A204.1 (cell line): ENCODE measurements around the gene DCBLD1.
"Not testable (repeated sequence)": the region's sequence is repeated elsewhere in the genome, so short reads cannot be mapped to it uniquely, and the experiment has no call there.

ENCODE experiments used
- FAIRE-seq: peaks from 2 replicates; lab custom pipeline; 2012; peaks lifted over from hg19 to GRCh38; lab: Jason Lieb, UNC

The DCBLD1 gene

DNA sequence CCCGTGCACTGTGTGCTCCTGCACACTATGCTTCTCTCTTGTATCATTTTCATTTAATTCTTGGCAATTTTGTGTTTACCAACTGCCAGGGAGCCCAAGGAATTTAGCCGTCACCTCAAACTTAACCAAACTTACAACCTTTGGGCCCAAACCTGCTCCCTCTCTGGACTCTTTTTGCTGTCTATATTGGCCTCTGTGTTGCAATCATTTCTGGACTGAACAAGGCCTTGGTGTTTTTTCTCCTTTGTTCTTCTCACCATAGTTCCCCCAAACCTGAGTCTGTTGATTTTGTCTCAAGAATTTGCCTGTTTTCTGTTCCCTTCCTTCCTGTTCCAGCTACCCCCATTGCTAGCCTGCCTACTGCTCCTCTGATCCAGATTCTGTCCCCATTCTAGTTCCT, 19.2 kb downstream of the DCBLD1 start:
- FAIRE-seq: no peak

DNA sequence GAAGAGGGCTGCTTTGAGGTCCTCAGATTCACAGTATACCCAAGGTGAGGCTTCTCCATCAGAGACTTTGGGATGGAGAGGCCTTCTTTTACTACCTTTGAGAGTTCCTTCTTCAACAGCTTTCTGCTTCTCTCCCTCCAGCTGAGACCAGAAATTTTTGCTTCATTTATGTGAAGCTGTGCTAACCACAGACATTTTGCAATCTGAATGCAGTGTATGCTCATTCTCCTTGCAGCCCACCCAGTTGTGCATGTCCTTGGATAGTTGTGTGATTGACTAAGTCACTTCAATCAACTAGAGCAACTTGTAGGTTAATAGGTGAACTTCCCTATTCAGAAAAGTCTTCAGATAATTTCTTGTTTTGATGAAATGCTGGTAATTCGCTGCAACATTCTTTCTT, 20.1 kb downstream of the DCBLD1 start:
- no peak for FAIRE-seq

GRCh38 chr6:117503211-117503610, 20.7 kb downstream of the DCBLD1 start:
- no peak for FAIRE-seq

DNA sequence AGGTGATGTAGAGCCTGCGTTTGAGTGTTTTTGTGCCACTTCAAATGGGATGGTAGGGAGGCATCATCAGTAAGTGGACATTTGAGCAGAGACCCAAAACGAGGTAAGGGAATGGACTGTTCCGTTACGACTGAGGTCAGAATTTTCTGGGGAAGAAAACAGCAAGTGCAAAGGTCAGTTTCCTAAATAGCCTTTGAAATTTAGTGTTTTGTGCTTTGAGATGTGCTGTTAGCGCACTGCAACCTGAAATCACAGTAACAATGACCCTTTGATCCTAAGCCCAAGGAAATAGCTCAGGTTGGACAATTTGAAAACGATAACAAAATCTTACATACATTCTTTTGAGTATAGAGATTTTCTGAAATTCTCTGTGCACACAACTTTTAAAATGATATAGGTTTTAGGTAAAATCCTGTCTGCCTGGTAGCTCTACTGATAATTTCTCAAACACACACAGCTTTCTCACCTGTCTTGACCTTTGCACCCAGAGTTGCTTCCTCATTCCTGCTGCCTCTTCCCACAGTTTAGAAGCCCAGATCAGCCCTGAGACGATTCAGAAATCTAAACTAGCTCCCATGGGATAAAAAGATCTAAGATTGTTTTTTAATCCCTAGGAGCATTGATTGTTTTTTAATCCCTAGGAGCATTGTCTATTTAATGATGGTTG, 22.1 kb downstream of the DCBLD1 start:
- no peak for FAIRE-seq

GRCh38 chr6:117505311-117505710, 22.8 kb downstream of the DCBLD1 start:
- FAIRE-seq: no peak

GRCh38 chr6:117506180-117506835, 23.8 kb downstream of the DCBLD1 start:
- FAIRE-seq: no peak

- FAIRE-seq: no peak
These were observed 24.4 kb downstream of the DCBLD1 start for GRCh38 chr6:117506907-117507306.

DNA sequence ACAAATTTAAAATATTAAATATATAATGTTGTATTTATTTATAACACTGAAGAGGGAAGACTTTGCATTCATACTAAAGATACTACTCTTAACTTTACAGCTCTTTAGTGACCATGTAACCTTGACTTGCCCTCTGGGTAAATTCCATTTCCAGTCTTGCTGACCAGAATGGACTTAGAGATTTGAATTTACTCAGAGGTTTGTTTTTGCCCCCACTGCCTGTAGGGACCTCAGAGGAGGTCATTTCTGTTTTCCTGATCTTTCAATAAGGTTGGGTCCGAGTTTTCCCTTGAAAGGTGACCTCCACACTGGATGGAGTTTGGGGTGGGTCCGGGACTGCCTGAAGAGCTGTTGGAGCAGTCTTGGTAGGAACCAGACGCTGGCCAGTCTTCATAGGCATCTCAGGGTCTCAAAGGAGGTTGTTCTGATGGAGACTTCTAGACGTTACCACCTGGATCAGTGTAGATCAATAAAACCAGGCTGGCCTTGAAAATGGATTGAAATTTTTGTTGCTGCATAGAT, 26.0 kb downstream of the DCBLD1 start:
- FAIRE-seq: no peak

DNA sequence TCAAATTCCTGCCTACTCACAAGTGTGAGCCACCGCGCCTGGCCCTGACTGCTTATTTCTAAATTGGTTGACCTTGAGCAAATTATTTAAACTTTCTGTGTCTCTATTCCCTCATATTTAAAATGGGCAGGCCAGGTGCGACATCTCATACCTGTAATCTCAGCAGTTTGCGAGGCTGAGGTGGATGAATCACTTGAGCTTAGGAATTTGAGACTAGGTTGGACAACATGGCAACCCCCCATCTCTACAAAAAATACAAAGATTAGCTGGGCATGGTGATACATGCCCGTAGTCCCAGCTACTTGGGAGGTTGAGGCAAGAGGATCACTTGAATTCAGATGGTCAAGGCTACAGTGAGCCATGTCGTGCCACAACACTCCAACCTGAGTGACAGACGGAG, 26.5 kb downstream of the DCBLD1 start:
- no peak for FAIRE-seq

GRCh38 chr6:117512056-117512828, 29.8 kb downstream of the DCBLD1 start:
- no peak for FAIRE-seq

GRCh38 chr6:117512987-117513573, 30.6 kb downstream of the DCBLD1 start:
- FAIRE-seq: no peak

DNA sequence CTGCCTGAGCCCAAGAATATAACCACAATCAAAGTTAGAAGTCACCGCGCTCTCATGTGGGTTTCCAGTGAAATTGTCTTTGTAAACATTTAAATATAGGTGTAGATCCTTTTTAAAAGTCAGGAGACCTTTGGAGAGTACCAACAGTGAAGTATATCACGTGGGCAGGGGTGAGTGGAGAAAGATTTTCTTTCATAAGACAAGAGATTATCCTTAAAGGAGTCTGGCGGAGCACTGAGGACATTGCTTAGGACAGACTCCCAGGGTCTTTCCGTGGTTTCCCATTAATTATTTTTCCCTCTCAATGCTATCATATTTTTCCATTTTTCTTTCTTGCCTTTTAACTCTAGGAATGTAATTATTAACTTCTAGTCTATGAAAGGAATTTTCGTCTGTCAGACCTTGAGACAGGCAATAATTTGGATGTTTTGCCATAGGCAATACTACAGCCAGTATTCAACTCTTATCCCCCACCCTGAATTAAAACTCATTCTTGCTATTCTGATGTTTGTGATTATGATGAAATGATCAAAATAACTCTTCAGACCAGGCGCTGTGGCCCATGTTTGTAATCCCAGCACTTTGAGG, 31.4 kb downstream of the DCBLD1 start:
- no peak for FAIRE-seq

DNA sequence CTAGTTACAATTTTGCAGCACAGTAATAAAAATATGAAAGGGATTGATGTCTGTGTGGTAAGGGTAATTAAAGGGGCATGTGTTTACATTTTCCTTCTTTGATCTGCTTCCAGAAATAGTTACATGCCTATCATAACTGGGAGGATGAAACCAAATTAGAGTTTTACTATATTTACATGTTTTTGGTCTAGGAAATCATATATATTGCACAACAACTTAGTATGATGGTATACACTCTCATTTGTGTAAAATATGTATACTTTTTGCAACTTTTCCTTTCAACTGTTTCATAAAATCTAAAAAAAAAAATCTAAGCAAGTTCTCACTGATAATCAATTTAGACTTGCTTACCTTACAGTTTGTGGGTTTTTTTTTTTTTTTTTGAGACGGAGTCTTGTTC, 32.2 kb downstream of the DCBLD1 start:
- FAIRE-seq: no peak

DNA sequence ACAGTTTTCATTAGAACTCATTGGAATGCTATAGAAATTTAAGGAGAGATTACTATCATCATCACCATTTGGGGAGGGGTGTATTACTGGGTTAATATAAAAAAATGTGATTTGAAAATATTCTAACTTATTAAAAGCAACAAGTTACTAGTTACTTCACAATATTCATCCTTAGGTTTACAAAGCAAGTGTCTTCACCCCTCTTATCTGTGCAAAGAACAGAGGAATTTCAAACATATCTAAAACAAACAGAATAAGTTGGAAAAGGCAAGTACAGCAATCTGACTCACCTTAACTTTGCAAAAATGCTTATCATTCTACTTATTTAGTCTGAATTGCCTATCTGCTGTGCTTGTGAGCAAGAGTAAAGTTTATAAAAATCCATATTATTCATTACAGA, 32.9 kb downstream of the DCBLD1 start:
- FAIRE-seq: no peak

DNA sequence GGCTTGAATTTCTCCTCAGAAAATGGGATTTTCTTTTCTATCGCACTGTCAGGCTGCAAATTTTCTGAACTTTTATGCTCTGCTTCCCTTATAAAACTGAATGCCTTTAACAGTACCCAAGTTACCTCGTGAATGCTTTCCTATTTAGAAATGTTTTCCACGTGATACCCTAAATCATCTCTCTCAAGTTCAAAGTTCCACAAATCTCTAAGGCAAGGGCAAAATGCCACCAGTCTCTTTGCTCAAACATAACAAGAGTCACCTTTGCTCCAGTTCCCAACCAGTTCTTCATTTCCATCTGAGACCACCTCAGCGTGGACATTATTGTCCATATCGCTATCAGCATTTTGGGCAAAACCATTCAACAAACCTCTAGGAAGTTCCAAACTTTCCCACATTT, 35.5 kb downstream of the DCBLD1 start:
- not testable (repeated sequence) for FAIRE-seq

DNA sequence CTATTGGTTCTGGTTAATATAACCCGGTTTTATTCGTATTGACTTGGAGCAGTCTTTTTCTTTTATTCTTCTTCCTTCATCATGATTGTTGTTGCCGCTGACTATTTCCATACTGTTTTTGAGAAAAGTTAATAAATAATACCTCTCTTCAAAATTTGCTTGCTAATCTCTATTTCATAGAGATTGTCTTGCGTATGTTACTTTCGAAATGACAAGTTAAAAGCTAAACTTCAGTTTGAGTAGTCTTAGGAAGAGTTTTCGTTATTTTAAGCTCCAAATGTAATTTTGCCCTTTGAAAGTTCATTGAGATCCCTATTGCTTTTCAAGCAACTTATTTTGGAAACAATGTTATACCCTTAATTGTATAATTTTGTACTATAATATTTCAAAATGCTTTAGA, 36.4 kb downstream of the DCBLD1 start:
- FAIRE-seq: no peak

DNA sequence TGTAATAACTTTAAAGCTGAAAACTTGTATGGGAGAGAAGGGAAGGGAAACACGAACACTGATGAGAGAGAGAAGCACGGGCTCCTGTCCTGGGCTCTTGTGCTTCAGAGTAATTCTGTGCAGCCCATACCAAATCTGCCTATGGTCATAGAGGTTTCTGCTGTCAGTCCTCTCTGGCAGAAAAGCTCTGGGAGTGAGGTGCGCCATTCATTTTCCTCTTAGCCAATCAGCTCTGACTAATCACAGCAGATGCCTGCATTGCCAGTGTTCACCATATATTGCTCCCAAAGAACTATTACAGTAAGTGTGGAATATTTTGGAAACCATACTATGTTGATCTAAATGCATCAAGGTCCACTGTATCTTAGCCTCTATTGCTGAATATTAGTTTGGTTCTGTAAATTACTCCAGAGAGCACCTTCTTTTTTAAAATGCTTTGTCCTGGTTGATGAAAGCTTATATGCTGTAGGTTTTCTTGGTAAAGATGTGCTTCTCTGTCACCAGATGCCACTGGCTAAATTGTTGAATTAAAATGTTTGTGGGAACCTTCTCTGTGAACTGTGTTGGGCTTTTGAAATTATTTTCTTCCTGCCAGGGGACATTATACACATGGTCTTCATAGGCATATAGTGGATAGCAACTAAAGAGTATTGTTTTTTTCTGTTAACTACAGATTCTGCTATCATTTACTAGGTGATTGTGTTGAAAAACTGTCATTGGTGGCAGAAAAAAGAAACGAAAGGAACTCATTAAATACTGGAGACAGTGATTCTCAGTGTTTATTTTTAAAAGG, 38.3 kb downstream of the DCBLD1 start:
- FAIRE-seq: no peak

DNA sequence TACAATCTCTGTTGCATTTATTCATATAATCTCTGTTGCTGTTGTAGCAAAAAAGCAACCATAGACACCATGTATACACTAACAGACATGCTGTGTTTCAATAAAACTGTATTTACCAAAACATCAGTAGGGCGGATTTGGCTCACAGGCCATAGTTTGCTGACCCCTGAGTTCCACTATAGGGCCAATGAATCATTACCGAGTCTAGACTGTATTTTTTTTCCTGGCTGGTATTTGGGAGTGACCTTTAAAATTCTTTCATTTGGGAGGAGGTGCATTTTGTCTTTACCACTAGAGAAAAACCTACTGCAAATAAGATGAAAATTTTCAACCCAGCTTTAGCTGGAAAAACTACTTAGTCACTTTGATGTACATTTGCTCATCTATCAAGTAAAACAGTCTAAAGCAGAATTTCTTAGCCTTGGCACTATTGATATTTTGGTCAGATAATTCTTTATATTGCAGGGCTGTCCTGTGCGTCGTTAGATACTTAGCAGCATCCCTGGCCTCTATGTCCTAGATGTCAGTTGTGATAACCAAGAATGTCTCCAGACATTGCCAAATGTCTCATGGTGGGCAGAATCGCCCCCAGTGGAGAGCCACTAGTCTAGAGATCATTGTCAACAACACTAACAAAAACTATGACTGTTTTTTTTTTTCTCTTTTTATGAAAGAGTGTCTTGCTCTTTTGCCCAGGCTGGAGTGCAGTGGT, 39.5 kb downstream of the DCBLD1 start:
- no peak for FAIRE-seq

DNA sequence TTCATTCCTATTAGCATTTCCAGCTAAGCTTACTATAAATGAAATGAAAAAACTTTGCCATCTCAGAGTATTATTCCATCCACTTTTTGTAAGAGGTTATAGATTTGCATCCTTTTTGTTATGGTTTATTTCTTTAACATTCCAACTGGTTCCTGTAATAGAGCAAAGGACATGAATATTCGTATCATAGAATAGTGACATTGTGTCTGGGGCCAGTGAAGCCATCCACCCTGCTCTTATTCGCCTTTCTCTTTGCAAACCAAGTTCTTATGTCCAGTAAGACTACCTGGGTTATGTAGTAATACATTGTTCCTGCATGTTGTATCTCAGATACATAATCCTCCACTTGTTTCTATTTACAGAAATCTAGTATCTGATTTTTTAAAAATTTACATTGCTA, 43.1 kb downstream of the DCBLD1 start:
- FAIRE-seq: no peak

DNA sequence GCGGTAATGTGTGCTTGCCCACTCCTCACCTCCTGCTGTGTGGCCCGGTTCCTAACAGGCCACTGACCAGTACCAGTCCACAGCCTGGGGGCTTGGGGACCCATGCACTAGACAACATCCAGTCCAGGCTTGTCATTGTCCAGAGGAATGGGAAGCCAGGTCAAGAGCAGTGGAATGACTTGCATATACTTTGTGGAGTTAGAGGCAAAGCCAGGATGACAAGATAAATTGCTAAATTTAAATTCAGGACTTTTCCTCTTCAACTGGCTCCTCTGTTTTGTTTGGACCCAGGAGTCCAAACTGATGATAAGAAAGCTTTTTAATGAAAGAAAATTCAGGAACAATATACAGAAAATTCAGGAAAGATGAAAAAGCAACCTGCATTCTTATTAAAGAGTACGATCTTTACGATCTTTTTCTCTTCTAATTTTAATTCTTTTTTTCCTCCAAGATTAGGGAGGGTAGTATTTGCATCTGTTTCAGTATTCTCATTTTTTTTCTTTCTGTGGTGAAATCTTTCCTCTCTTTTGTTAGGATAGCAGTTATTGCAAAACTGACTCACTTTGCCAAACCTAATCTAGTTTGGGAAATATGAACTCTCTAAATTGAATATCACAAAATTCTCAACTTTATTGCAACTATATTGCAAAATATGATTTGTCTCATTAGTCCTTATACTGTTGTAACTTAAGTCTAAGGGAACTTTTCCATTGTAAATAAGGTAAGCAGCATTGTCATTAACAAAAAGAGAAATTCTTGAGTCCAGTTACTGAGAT, 48.2 kb downstream of the DCBLD1 start:
- FAIRE-seq: no peak
